AG04450 (cell line): ENCODE data around the gene YPEL2. TPM values are rescaled to one million over a fixed set of nuclear protein-coding genes. Genes with fewer than 3 reads are reported as not detected.
"Not testable (repeated sequence)": the region's sequence is repeated elsewhere in the genome, so short reads cannot be mapped to it uniquely, and the experiment has no call there.

Source experiments
- CTCF ChIA-PET: fragments of 300-600, 350-600 bp; formaldehyde crosslinking; extraction: SDS; loops from one replicate; lab custom pipeline; 2022; ENCODE audit warnings: antibody characterized with exemption, inconsistent platforms; lab: Charles Lee
- POLR2A ChIA-PET: fragments of 350-600 bp; formaldehyde crosslinking; extraction: SDS; loops from one replicate; lab custom pipeline; 2021; ENCODE audit warnings: antibody characterized with exemption, inconsistent platforms; lab: Yijun Ruan, JAX
- DNase-seq: peaks from one replicate; pipeline ENCODE4 v3.0.0-alpha.2; 2011; ENCODE audit warnings: low read depth, low spot score
- H3K27ac ChIP-seq: one replicate; pipeline ENCODE4 v1.5.1; 2012; ENCODE audit warnings: low read depth, low read length, control low read depth
- H3K27me3 ChIP-seq: one replicate; pipeline ENCODE4 v1.6.0; 2012; ENCODE audit warnings: low read length; ENCODE audit not compliant: control insufficient read depth, insufficient read depth
- H3K4me3 ChIP-seq: 2 replicates; pipeline ENCODE4 v1.5.1; 2011; ENCODE audit warnings: mild to moderate bottlenecking, low read depth, low read length, control low read depth
- H3K9me3 ChIP-seq: 2 replicates; pipeline ENCODE4 v1.5.1; 2012; ENCODE audit warnings: low read length; ENCODE audit not compliant: control insufficient read depth, insufficient read depth
- CTCF ChIP-seq: IDR thresholded peaks from 2 replicates; pipeline ENCODE4 v1.5.1; 2011; ENCODE audit warnings: low read depth, low read length, control low read depth, inconsistent platforms
- polyA plus RNA-seq: library from polyadenylated mRNA; depleted of rRNA; stranded (reverse); fragments of >200 nt; gene quantifications from 2 replicates; pipeline ENCODE4 v1.2.3, GENCODE V29; 2011

YPEL2 gene
- polyA plus RNA-seq, 1 experiment = 7.7 TPM

GRCh38 chr17:59304811-59305210 is 26.6 kb upstream of the YPEL2 start:
- CTCF ChIA-PET = no interaction called here
- POLR2A ChIA-PET = no interaction called here
- H3K4me3 ChIP-seq = no peak overlapping the region
- no peaks in the 10 kb centered on the region for H3K27me3 ChIP-seq
- no peak for TF ChIP-seq CTCF
- no peaks in the 10 kb centered on the region for H3K9me3 ChIP-seq
- no peak for DNase-seq
- no peak overlapping the region for H3K27ac ChIP-seq

GRCh38 chr17:59310263-59310920 is 21.1 kb upstream of the YPEL2 start:
- DNase-seq = no peak
- peaks cover 2% of the 10 kb centered on the region for H3K27me3 ChIP-seq
- TF ChIP-seq CTCF = no peak
- no peaks in the 10 kb centered on the region for H3K9me3 ChIP-seq
- H3K4me3 ChIP-seq = no peak overlapping the region
- POLR2A ChIA-PET = no interaction called here
- no peak overlapping the region for H3K27ac ChIP-seq
- CTCF ChIA-PET = interaction anchor here (0.5 to 5.5 kb wide), 26 partner anchors 10 to 365 kb away, joined by 3 to 198 read pairs (median 4); partner anchors contain the start of gene DHX40

GRCh38 chr17:59311051-59311468 is 20.4 kb upstream of the YPEL2 start:
- H3K4me3 ChIP-seq = no peak overlapping the region
- TF ChIP-seq CTCF = peak; percentile 81
- DNase-seq = no peak
- no peaks in the 10 kb centered on the region for H3K9me3 ChIP-seq
- peaks cover 2% of the 10 kb centered on the region for H3K27me3 ChIP-seq
- ChIA-PET CTCF (interaction anchor here (0.5 to 5.5 kb wide), 30 partner anchors 10 to 603 kb away, joined by 3 to 198 read pairs (median 4); partner anchors contain the start of gene DHX40), POLR2A (interaction anchor here (0.6 kb wide), 1 partner anchor 354 kb away, joined by 4 read pairs; no protein-coding TSS in a partner anchor)
- H3K27ac ChIP-seq = no peak overlapping the region

- H3K4me3 ChIP-seq, H3K9me3 ChIP-seq, DNase-seq, H3K27me3 ChIP-seq, H3K27ac ChIP-seq: not testable (repeated sequence)
- CTCF ChIA-PET = interaction anchor here (0.5 to 5.5 kb wide), 23 partner anchors 9 to 602 kb away, joined by 3 to 198 read pairs (median 5); no protein-coding TSS in a partner anchor
- POLR2A ChIA-PET = interaction anchor here (0.6 kb wide), 1 partner anchor 353 kb away, joined by 4 read pairs; no protein-coding TSS in a partner anchor
Measured at GRCh38 chr17:59311521-59311920, 19.9 kb upstream of the YPEL2 start.

GRCh38 chr17:59315866-59316265 is 15.6 kb upstream of the YPEL2 start:
- H3K27ac ChIP-seq = no peak overlapping the region
- H3K27me3 ChIP-seq = peaks cover 2% of the 10 kb centered on the region
- TF ChIP-seq CTCF = no peak
- ChIA-PET POLR2A (no interaction called here), CTCF (interaction anchor here (0.5 to 3.2 kb wide), 6 partner anchors 14 to 145 kb away, joined by 3 to 16 read pairs (median 10); no protein-coding TSS in a partner anchor)
- DNase-seq = no peak
- no peaks in the 10 kb centered on the region for H3K9me3 ChIP-seq
- H3K4me3 ChIP-seq = no peak overlapping the region
